Parathyroid adenoma (tissue), 2 donors: ENCODE measurements around the gene IRF6.

ENCODE experiments used
- H2AFZ ChIP-seq: fragments of 300-600 bp; sonication (generic); one replicate; pipeline ENCODE4 v1.7.0; 2017; ENCODE audit warnings: antibody characterized with exemption, mild to moderate bottlenecking
- H3K27ac ChIP-seq: fragments of 300-600 bp; sonication (generic); one replicate; pipeline ENCODE4 v1.7.0; 2017
- H3K27me3 ChIP-seq: fragments of 300-600 bp; sonication (generic); one replicate; pipeline ENCODE4 v1.7.0; 2017; ENCODE audit warnings: low read length; ENCODE audit not compliant: control insufficient read depth, insufficient read depth
- H3K36me3 ChIP-seq: fragments of 300-600 bp; sonication (generic); one replicate; pipeline ENCODE4 v1.7.0; 2017; ENCODE audit warnings: low read length; ENCODE audit not compliant: control insufficient read depth, insufficient read depth
- H3K4me1 ChIP-seq: fragments of 300-600 bp; sonication (generic); one replicate; pipeline ENCODE4 v1.7.0; 2017; ENCODE audit warnings: control low read depth
- H3K4me2 ChIP-seq: fragments of 300-600 bp; sonication (generic); one replicate; pipeline ENCODE4 v1.7.0; 2017; ENCODE audit warnings: low read length
- H3K4me3 ChIP-seq: fragments of 300-600 bp; sonication (generic); one replicate; pipeline ENCODE4 v1.7.0; 2017; ENCODE audit warnings: low read depth, low read length
- H3K79me2 ChIP-seq: fragments of 300-600 bp; sonication (generic); one replicate; pipeline ENCODE4 v1.7.0; 2017; ENCODE audit warnings: control low read depth
- H3K9ac ChIP-seq: fragments of 300-600 bp; sonication (generic); one replicate; pipeline ENCODE4 v1.7.0; 2017; ENCODE audit warnings: mild to moderate bottlenecking
- H3K9me3 ChIP-seq: fragments of 300-600 bp; sonication (generic); one replicate; pipeline ENCODE4 v1.7.0; 2017; ENCODE audit warnings: low read length; ENCODE audit not compliant: control insufficient read depth
- TF ChIP-seq, protein P1 (sequence below): fragments of 300-600 bp; sonication (generic); IDR thresholded peaks from one replicate; pipeline ENCODE4 v1.7.0; 2017; ENCODE audit warnings: antibody characterized with exemption, mild to moderate bottlenecking
- donor health status: primary hyperparathyroidism.

Gene IRF6

DNA sequence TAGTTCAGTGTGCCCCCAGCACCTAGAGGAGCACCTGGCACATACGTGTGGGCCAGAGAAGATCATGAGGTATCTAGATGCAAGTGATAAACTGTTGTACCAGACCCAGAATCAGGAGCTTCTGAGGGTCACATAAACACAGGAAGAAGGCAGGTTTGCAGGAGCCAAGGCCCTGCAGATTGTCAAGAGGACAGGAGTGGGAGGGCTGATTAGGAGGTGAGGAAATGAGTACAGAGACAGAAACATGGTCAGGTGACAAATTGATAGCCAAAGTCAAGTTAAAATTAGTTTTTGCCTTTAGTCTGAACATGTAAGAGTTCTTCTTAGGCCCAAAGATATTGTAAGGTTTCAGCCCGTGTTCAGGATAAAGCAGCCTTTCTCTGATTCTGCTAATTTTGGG lies 64.1 kb downstream of the IRF6 start:
- Histone ChIP-seq H3K9ac (no peak overlapping the region), H3K36me3 (no peaks in the 10 kb centered on the region), H3K27me3 (no peaks in the 10 kb centered on the region), H3K4me2 (no peak overlapping the region), H2AFZ (no peak overlapping the region), H3K4me3 (no peak overlapping the region), H3K9me3 (no peaks in the 10 kb centered on the region), H3K79me2 (no peaks in the 10 kb centered on the region), H3K27ac (no peak overlapping the region), H3K4me1 (peaks cover 2% of the 10 kb centered on the region)
- TF ChIP-seq, protein P1, sequence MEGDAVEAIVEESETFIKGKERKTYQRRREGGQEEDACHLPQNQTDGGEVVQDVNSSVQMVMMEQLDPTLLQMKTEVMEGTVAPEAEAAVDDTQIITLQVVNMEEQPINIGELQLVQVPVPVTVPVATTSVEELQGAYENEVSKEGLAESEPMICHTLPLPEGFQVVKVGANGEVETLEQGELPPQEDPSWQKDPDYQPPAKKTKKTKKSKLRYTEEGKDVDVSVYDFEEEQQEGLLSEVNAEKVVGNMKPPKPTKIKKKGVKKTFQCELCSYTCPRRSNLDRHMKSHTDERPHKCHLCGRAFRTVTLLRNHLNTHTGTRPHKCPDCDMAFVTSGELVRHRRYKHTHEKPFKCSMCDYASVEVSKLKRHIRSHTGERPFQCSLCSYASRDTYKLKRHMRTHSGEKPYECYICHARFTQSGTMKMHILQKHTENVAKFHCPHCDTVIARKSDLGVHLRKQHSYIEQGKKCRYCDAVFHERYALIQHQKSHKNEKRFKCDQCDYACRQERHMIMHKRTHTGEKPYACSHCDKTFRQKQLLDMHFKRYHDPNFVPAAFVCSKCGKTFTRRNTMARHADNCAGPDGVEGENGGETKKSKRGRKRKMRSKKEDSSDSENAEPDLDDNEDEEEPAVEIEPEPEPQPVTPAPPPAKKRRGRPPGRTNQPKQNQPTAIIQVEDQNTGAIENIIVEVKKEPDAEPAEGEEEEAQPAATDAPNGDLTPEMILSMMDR = no peak

DNA sequence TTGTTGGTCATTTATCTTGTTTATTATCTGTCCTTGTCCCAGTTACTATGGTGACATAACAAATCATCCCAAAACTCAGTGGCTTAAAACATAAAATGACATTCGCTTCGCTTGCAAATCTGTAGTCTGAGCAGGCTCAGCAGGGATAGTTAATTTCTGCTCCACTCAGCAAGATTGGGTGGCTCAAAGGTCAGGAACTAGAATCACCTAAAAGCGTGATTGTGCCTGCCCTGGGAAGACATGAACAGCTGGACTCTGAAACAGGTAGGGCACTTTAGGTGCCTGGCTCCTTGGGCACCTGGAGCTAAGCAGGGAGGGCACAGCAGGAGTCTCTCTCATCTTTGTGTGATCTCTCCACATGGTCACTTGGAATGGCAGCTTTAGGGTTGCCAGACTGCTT lies 64.7 kb downstream of the IRF6 start:
- Histone ChIP-seq H3K4me2 (no peak overlapping the region), H2AFZ (no peak overlapping the region), H3K4me1 (no peaks in the 10 kb centered on the region), H3K27ac (no peak overlapping the region), H3K9ac (no peak overlapping the region), H3K27me3 (no peaks in the 10 kb centered on the region), H3K9me3 (no peaks in the 10 kb centered on the region), H3K79me2 (no peaks in the 10 kb centered on the region), H3K36me3 (no peaks in the 10 kb centered on the region), H3K4me3 (no peak overlapping the region)
- TF ChIP-seq, protein P1 = no peak

DNA sequence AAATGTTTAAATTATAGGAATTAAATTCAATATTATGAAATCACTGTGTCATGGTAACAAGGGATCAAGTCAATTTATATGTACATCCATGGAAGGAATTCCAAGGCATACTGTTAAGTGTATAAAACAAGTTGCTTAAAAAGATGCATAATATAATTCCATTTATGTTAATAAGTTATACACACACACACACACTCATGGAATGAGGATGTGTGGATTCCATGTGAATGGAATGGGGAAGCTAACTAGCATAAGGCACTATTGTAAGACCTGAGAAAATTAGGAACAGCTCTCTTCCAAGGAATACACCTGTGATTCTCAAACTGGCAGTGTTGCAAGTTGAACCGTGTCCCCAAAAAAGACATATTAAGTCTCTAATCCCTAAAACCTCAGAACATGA lies 67.7 kb downstream of the IRF6 start:
- Histone ChIP-seq H3K27me3 (no peaks in the 10 kb centered on the region), H3K79me2 (no peaks in the 10 kb centered on the region), H2AFZ (no peak overlapping the region), H3K36me3 (no peaks in the 10 kb centered on the region), H3K4me2 (no peak overlapping the region), H3K9me3 (no peaks in the 10 kb centered on the region), H3K4me1 (no peaks in the 10 kb centered on the region), H3K27ac (no peak overlapping the region), H3K9ac (no peak overlapping the region), H3K4me3 (no peak overlapping the region)
- TF ChIP-seq, protein P1 = no peak

GRCh38 chr1:209737118-209737505 lies 68.8 kb downstream of the IRF6 start:
- Histone ChIP-seq H3K9ac (no peak overlapping the region), H2AFZ (no peak overlapping the region), H3K4me3 (no peak overlapping the region), H3K4me2 (no peak overlapping the region), H3K27ac (no peak overlapping the region), H3K4me1 (no peaks in the 10 kb centered on the region), H3K9me3 (no peaks in the 10 kb centered on the region), H3K27me3 (no peaks in the 10 kb centered on the region), H3K79me2 (no peaks in the 10 kb centered on the region), H3K36me3 (no peaks in the 10 kb centered on the region)
- TF ChIP-seq, protein P1 = no peak

DNA sequence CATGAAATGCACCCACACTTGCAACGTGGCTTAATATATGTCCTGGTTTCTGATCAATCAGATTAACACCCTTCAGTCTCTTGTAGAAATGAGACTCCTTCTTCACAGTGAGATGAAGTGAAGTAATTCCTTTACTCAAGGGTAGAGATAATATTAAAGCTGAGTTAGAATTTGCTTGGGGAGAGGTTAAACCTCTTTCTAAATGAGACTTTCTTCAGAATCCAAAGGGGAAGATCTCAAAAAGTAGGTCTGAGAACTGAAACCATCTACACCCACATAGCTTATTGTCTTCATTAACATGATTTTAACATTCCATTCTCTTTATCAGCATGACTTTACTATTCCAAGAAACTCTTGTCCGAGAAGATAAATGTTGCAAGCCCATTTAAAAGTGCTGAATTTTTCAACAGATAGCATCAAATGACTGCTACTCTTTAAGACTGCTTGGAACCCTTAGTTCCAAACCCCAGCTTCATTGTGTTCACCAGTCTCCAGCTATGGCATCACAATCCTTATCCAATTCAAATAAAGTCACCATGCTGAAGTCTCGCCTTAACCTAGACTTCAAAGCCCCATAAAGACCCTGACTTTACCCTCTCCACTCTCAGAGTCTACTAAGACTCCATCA lies 69.3 kb downstream of the IRF6 start:
- Histone ChIP-seq H2AFZ (no peak overlapping the region), H3K4me1 (no peaks in the 10 kb centered on the region), H3K9me3 (no peaks in the 10 kb centered on the region), H3K36me3 (no peaks in the 10 kb centered on the region), H3K79me2 (no peaks in the 10 kb centered on the region), H3K27ac (no peak overlapping the region), H3K4me2 (no peak overlapping the region), H3K27me3 (no peaks in the 10 kb centered on the region), H3K9ac (no peak overlapping the region), H3K4me3 (no peak overlapping the region)
- TF ChIP-seq, protein P1 = no peak
